Mesothelial cell of epicardium (in vitro differentiated cells): ENCODE results near the gene CARMIL3. TPM values are rescaled to one million over a fixed set of nuclear protein-coding genes. Genes with fewer than 3 reads are reported as not detected.
A peak's percentile ranks its signal among the peaks of the same experiment; 100 is the strongest.
"Not testable (repeated sequence)": the region's sequence is repeated elsewhere in the genome, so short reads cannot be mapped to it uniquely, and the experiment has no call there.

Experiments
- DNase-seq, 2 experiments: peaks; one replicate each; pipeline ENCODE4 v3.0.0; 2021; ENCODE audit warnings: low spot score in 2 of 2; ENCODE audit not compliant: unreplicated experiment in 2 of 2
- H3K27ac Mint-ChIP-seq: 2 replicates; pipeline ENCODE4 v1.8.0; 2021; ENCODE audit warnings: mixed read lengths
- H3K27me3 Mint-ChIP-seq: 2 replicates; pipeline ENCODE4 v1.8.0; 2021; ENCODE audit warnings: low read depth, mixed read lengths
- H3K36me3 Mint-ChIP-seq: 2 replicates; pipeline ENCODE4 v1.8.0; 2021; ENCODE audit warnings: mixed read lengths
- H3K4me1 Mint-ChIP-seq: 2 replicates; pipeline ENCODE4 v1.8.0; 2021; ENCODE audit warnings: mixed read lengths
- H3K4me3 Mint-ChIP-seq: 2 replicates; pipeline ENCODE4 v1.8.0; 2021; ENCODE audit warnings: mild to moderate bottlenecking, moderate library complexity, mixed read lengths
- H3K9me3 Mint-ChIP-seq: 2 replicates; pipeline ENCODE4 v1.8.0; 2021; ENCODE audit warnings: mixed read lengths
- CTCF ChIP-seq: fragments of 200-600 bp; sonication (generic); IDR thresholded peaks from one replicate; pipeline ENCODE4 v1.5.0; 2021; ENCODE audit warnings: antibody characterized with exemption; ENCODE audit not compliant: unreplicated experiment
- total RNA-seq: library from RNA; stranded (reverse); gene quantifications from 3 replicates; pipeline ENCODE4 v1.2.1, GENCODE V29; 2021

CARMIL3 gene
- total RNA-seq, result 1.1 to 1.6 TPM (median 1.4 TPM) in 3 replicates

- H3K36me3 Mint-ChIP-seq, result no peaks in the 10 kb centered on the region
- peak within 1 kb of the TSS; percentile 69 for H3K4me3 Mint-ChIP-seq
- H3K4me1 Mint-ChIP-seq, result peaks cover 16% of the 10 kb centered on the region
- no peak for TF ChIP-seq CTCF
- peaks cover 69% of the 10 kb centered on the region for H3K27me3 Mint-ChIP-seq
- peak; percentile 54 to 78 for DNase-seq
- no peaks in the 10 kb centered on the region for H3K9me3 Mint-ChIP-seq
- peak within 1 kb of the TSS; percentile 13 for H3K27ac Mint-ChIP-seq
These were observed at the start of gene CARMIL3 for GRCh38 chr14:24051789-24052655. Gene CARMIL3, plus strand, starts transcription at chr14:24052009. Its CDS starts 145 bp downstream, at chr14:24052154.

GRCh38 chr14:24006471-24006816 lies 45.4 kb upstream of the CARMIL3 start:
- DNase-seq, H3K27ac Mint-ChIP-seq, H3K9me3 Mint-ChIP-seq, H3K36me3 Mint-ChIP-seq, H3K27me3 Mint-ChIP-seq: not testable (repeated sequence)
- Mint-ChIP-seq H3K4me3 (peak overlapping the region; percentile 43), H3K4me1 (peaks cover 23% of the 10 kb centered on the region)

GRCh38 chr14:24006817-24007652 lies 44.8 kb upstream of the CARMIL3 start:
- H3K9me3 Mint-ChIP-seq, result not testable (repeated sequence)
- peak overlapping the region; percentile 43 for H3K4me3 Mint-ChIP-seq
- DNase-seq, result peak; percentile 42 to 77

GRCh38 chr14:24011051-24011450 lies 40.8 kb upstream of the CARMIL3 start:
- peak overlapping the region; percentile 23 for H3K27ac Mint-ChIP-seq
- peak overlapping the region; percentile 15 for H3K4me3 Mint-ChIP-seq
- no peaks in the 10 kb centered on the region for H3K36me3 Mint-ChIP-seq

More at GRCh38 chr14:24006817-24007652, 44.8 kb upstream of the CARMIL3 start:
- H3K4me1 Mint-ChIP-seq, result peaks cover 27% of the 10 kb centered on the region
- H3K27me3 Mint-ChIP-seq, H3K36me3 Mint-ChIP-seq, H3K27ac Mint-ChIP-seq: not testable (repeated sequence)

GRCh38 chr14:24012726-24013273 lies 39.0 kb upstream of the CARMIL3 start:
- H3K27ac Mint-ChIP-seq, H3K27me3 Mint-ChIP-seq, H3K36me3 Mint-ChIP-seq, DNase-seq, H3K4me3 Mint-ChIP-seq: not testable (repeated sequence)
- peaks cover 29% of the 10 kb centered on the region for H3K4me1 Mint-ChIP-seq
- peaks cover 13% of the 10 kb centered on the region for H3K9me3 Mint-ChIP-seq

More at GRCh38 chr14:24011051-24011450, 40.8 kb upstream of the CARMIL3 start:
- no peak for DNase-seq
- TF ChIP-seq CTCF, result no peak
- Mint-ChIP-seq H3K4me1 (peaks cover 29% of the 10 kb centered on the region), H3K27me3 (peaks cover 2% of the 10 kb centered on the region), H3K9me3 (no peaks in the 10 kb centered on the region)

GRCh38 chr14:24013654-24014514 lies 37.9 kb upstream of the CARMIL3 start:
- H3K4me3 Mint-ChIP-seq, result no peak overlapping the region
- TF ChIP-seq CTCF, result peak; percentile 91
- DNase-seq, result no peak
- no peaks in the 10 kb centered on the region for H3K27me3 Mint-ChIP-seq
- no peak overlapping the region for H3K27ac Mint-ChIP-seq
- H3K36me3 Mint-ChIP-seq, result peaks cover under 1% of the 10 kb centered on the region
- H3K9me3 Mint-ChIP-seq, result peaks cover 18% of the 10 kb centered on the region
- H3K4me1 Mint-ChIP-seq, result peaks cover 27% of the 10 kb centered on the region

- Mint-ChIP-seq H3K4me1 (peaks cover 13% of the 10 kb centered on the region), H3K9me3 (peaks cover 29% of the 10 kb centered on the region)
- H3K27ac Mint-ChIP-seq, H3K4me3 Mint-ChIP-seq, H3K27me3 Mint-ChIP-seq, H3K36me3 Mint-ChIP-seq, DNase-seq: not testable (repeated sequence)
These were observed 36.1 kb upstream of the CARMIL3 start for GRCh38 chr14:24015745-24016144.

- peaks cover 35% of the 10 kb centered on the region for H3K9me3 Mint-ChIP-seq
- not testable (repeated sequence) for H3K27ac Mint-ChIP-seq, H3K27me3 Mint-ChIP-seq, H3K36me3 Mint-ChIP-seq, DNase-seq, H3K4me3 Mint-ChIP-seq, H3K4me1 Mint-ChIP-seq
These were observed 32.8 kb upstream of the CARMIL3 start for GRCh38 chr14:24018978-24019377.

GRCh38 chr14:24019944-24020343 lies 31.9 kb upstream of the CARMIL3 start:
- H3K27ac Mint-ChIP-seq, DNase-seq, H3K27me3 Mint-ChIP-seq, H3K4me3 Mint-ChIP-seq, H3K36me3 Mint-ChIP-seq, H3K4me1 Mint-ChIP-seq: not testable (repeated sequence)
- H3K9me3 Mint-ChIP-seq, result peaks cover 39% of the 10 kb centered on the region

GRCh38 chr14:24020520-24020919 lies 31.3 kb upstream of the CARMIL3 start:
- H3K36me3 Mint-ChIP-seq, result not testable (repeated sequence)
- peaks cover 43% of the 10 kb centered on the region for H3K9me3 Mint-ChIP-seq

More at GRCh38 chr14:24020520-24020919, 31.3 kb upstream of the CARMIL3 start:
- H3K4me1 Mint-ChIP-seq, H3K4me3 Mint-ChIP-seq, H3K27me3 Mint-ChIP-seq, H3K27ac Mint-ChIP-seq, DNase-seq: not testable (repeated sequence)
